ENCODE measurements around the gene SSNA1.

Gene SSNA1

GRCh38 chr9:137188490-137189296 lies at the start of gene SSNA1, which contains the start of gene ANAPC2:
TSS of gene SSNA1 (plus strand) at chr9:137188676. CDS start at chr9:137188727, 51 bp downstream.
TSS of gene ANAPC2 (minus strand) at chr9:137188560. CDS start at chr9:137188532, 28 bp downstream.
- DNase-seq = peak; percentile 44

- DNase-seq = no peak
Observed at GRCh38 chr9:137138722-137139467, 49.6 kb upstream of the SSNA1 start, which contains the start of gene GRIN1. TSS of gene GRIN1 (plus strand) at chr9:137139154. CDS start at chr9:137139487, 333 bp downstream.

GRCh38 chr9:137139468-137140150 lies 48.9 kb upstream of the SSNA1 start:
- no peak for DNase-seq

GRCh38 chr9:137140151-137141012 lies 48.1 kb upstream of the SSNA1 start:
- no peak for DNase-seq

GRCh38 chr9:137141050-137141810 lies 47.2 kb upstream of the SSNA1 start:
- no peak for DNase-seq

GRCh38 chr9:137141976-137142936 lies 46.2 kb upstream of the SSNA1 start:
- no peak for DNase-seq

GRCh38 chr9:137143459-137143858 lies 45.0 kb upstream of the SSNA1 start:
- no peak for DNase-seq

- DNase-seq = no peak
Observed at GRCh38 chr9:137145731-137146526, 42.5 kb upstream of the SSNA1 start.

- DNase-seq = no peak
Observed at GRCh38 chr9:137146527-137146918, 42.0 kb upstream of the SSNA1 start.

GRCh38 chr9:137147091-137147792 lies 41.2 kb upstream of the SSNA1 start:
- no peak for DNase-seq

GRCh38 chr9:137147793-137148160 lies 40.7 kb upstream of the SSNA1 start:
- no peak for DNase-seq

- no peak for DNase-seq
Observed at GRCh38 chr9:137148242-137148641, 40.2 kb upstream of the SSNA1 start.

GRCh38 chr9:137148661-137149060 lies 39.8 kb upstream of the SSNA1 start:
- no peak for DNase-seq

- no peak for DNase-seq
Observed at GRCh38 chr9:137149363-137149762, 39.1 kb upstream of the SSNA1 start.

GRCh38 chr9:137149942-137150616 lies 38.4 kb upstream of the SSNA1 start:
- no peak for DNase-seq

GRCh38 chr9:137150617-137151457 lies 37.6 kb upstream of the SSNA1 start:
- DNase-seq = no peak

- DNase-seq = no peak
Observed at GRCh38 chr9:137152844-137153405, 35.6 kb upstream of the SSNA1 start.
